A204.1 (cell line): ENCODE data around the gene PCDHB3.
"Not testable (repeated sequence)": the region's sequence is repeated elsewhere in the genome, so short reads cannot be mapped to it uniquely, and the experiment has no call there.

Experiments used
- FAIRE-seq: peaks from 2 replicates; lab custom pipeline; 2012; peaks lifted over from hg19 to GRCh38; lab: Jason Lieb, UNC

PCDHB3 gene

DNA sequence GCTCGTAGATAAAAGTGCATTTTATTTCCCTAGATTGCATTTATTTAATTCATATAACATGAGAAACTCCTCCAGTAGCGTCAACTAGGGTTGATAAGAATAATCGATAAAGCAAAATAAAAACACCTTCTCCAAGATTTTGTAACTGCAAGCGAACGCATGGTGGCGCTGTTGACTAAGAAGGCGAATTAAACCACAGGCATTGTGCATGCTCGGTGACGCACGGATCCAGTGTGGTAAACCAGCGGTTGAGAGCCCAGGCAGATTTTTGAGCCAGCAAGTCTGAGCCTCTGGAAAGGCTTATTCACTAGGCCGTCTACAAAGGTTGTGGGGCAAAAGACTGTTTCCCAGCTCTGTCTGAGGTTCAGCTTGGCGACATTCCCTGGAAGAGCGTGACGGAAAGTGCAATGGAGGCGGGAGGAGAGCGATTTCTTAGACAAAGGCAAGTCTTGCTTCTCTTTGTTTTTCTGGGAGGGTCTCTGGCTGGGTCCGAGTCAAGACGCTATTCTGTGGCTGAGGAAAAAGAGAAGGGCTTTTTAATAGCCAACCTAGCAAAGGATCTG, at the start of gene PCDHB3:
TSS of gene PCDHB3 (plus strand) at position 231 of the 563 bp plus-strand sequence. CDS start at position 408, 177 bp downstream.
- no peak for FAIRE-seq

DNA sequence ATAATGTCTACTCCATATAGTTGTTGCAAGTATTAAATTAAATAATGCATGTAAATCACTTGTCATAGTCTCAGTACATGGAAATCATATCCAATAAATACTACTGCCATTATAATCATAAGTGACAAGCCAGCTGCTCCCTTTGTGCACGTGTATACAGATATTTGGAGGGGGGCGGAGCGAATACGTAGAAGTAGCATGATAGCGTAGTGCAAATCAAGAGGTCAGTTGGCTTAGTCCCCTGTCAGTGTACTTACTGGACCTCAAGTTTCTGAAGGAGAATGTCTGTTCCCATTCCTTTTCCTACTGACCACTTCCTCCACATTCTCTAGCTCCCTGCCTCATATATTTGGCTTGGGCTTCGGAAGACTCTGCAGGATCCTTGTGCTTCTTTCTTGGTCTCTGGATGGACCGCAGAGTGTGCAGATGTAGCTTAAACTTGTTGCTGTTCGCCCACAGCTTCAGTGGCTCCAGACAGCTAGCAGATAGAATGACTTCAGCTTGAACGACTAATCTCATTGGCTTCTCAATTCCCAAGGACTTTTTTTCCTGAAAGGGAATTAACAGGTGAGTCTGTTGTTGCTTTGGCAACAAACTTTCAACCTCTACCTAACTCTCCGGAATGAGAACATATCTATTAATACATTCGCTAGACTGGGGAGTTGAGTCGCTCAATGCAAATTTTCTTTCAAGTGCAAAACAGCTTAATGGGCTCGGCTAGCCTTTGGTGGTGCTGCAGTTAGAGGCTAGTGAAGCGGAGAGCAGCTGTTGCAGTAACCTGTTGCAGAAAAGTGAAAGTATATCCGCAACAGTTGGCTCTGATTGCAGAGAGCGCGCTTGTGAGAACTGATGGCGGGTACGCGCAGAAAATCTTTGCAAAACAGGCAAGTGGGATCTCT, 49.4 kb upstream of the PCDHB3 start, which contains the start of gene PCDHB1:
TSS of gene PCDHB1 (plus strand) at position 753 of the 899 bp plus-strand sequence. CDS start at position 850, 97 bp downstream.
- FAIRE-seq: no peak

DNA sequence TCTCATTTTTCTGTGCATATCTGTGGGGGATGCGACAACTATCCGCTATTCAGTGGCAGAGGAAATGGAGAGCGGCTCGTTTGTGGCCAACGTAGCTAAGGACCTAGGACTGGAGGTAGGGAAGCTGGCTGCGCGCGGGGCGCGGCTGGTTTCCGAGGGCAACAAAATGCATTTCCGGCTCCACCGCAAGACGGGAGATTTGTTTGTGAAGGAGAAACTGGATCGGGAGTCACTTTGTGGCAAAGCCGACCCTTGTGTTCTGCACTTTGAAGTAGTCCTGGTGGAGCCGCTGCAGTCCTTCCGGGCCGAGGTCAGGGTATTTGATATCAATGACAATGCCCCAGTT, 48.8 kb upstream of the PCDHB3 start:
- no peak for FAIRE-seq

DNA sequence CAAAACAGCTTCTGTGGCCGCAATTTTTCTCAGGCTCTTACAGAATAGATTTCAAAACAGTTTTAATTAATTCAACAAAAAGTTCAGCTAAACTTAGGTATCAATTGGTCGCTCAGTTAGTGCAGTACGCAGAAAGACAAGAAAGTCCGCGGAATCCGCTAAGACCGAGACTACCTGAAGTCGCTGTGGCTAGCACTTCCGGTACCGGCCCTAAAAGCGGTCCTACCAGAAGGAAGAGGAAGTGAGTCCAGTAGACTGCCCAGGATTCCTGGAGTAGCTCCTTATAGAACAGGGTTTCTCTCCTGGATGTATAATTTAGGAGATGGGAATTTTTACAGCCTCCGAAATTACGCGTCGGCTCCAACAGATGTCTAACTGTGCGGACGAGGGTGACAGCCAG, 22.4 kb upstream of the PCDHB3 start:
- no peak for FAIRE-seq

DNA sequence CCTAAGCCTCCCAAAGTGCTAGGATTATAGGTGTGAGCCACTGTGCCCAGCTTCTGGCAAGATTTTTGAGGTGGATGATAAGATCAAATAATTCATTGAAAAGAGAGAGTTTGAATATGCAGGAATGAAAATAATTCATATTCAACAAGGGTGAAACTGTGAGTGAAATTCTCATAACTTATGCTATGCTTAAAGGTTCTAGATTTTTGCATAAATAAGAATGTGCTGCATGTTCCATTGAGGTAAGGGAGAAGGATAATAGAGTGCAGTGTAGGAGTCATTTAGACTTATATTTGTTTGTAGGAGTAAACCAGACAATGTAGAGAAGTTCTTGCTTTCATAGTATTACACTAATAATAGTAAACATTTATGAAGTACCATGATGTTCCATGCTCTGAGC, 18.0 kb upstream of the PCDHB3 start:
- FAIRE-seq: no peak

DNA sequence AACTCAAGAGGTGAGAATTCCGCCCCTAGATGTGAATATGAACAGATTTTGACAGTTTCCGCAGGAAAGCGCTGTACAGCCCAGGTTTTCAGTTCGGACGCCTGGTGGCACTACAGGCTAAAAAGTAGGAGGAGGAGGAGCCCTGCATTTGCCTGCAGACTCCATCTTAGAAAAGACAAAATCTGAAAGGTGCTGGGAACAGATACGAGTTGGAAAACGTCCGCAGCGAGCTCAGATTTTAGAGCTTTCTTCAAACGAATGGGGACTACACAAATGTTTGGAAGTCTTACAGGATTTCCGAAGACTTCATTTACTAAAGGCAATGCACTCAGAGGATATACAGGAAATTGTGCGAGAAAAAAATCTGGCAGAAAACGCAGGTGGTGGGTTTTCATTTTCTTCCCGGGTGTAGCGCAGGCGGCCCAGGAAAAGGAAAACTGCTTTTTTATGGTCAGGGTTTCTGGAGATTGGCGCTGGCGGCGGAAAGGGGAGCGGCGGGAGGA, 15.7 kb upstream of the PCDHB3 start:
- FAIRE-seq: peak; percentile 89

DNA sequence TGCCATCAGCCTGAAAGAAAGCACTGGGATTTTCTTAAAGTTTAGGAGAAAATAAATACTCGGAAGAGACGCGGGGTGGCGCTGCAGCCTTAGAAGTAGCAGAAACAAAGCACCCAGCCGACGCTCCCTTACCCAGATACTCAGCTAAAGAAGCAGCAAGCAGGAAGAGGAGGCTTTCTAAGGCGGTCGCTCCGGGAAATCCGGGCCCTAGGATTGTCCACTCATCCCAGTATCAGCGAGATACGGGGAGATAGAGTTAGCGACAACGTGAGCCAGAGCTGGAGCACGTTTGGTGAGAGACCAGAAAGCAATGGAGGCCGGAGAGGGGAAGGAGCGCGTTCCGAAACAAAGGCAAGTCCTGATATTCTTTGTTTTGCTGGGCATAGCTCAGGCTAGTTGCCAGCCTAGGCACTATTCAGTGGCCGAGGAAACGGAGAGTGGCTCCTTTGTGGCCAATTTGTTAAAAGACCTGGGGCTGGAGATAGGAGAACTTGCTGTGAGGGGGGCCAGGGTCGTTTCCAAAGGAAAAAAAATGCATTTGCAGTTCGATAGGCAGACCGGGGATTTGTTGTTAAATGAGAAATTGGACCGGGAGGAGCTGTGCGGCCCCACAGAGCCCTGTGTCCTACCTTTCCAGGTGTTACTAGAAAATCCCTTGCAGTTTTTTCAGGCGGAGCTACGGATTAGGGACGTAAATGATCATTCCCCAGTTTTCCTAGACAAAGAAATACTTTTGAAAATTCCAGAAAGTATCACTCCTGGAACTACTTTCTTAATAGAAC, 5.6 kb upstream of the PCDHB3 start, which contains the start of gene PCDHB2:
TSS of gene PCDHB2 (plus strand) at position 135 of the 782 bp plus-strand sequence. CDS start at position 311, 176 bp downstream.
- FAIRE-seq: peak; percentile 98

DNA sequence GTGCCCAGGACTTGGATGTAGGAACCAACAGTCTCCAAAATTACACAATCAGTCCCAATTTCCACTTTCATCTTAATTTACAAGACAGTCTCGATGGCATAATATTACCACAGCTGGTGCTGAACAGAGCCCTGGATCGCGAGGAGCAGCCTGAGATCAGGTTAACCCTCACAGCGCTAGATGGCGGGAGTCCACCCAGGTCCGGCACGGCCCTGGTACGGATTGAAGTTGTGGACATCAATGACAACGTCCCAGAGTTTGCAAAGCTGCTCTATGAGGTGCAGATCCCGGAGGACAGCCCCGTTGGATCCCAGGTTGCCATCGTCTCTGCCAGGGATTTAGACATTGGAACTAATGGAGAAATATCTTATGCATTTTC, 5.0 kb upstream of the PCDHB3 start:
- no peak for FAIRE-seq

DNA sequence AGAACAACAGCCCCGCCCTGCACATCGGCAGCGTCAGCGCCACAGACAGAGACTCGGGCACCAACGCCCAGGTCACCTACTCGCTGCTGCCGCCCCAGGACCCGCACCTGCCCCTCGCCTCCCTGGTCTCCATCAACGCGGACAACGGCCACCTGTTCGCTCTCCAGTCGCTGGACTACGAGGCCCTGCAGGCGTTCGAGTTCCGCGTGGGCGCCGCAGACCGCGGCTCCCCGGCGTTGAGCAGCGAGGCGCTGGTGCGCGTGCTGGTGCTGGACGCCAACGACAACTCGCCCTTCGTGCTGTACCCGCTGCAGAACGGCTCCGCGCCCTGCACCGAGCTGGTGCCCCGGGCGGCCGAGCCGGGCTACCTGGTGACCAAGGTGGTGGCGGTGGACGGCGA, 4.1 kb upstream of the PCDHB3 start:
- FAIRE-seq: not testable (repeated sequence)

DNA sequence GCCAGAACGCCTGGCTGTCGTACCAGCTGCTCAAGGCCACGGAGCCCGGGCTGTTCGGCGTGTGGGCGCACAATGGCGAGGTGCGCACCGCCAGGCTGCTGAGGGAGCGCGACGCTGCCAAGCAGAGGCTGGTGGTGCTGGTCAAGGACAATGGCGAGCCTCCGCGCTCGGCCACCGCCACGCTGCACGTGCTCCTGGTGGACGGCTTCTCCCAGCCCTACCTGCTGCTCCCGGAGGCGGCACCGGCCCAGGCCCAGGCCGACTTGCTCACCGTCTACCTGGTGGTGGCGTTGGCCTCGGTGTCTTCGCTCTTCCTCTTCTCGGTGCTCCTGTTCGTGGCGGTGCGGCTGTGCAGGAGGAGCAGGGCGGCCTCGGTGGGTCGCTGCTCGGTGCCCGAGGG, 3.7 kb upstream of the PCDHB3 start:
- not testable (repeated sequence) for FAIRE-seq

DNA sequence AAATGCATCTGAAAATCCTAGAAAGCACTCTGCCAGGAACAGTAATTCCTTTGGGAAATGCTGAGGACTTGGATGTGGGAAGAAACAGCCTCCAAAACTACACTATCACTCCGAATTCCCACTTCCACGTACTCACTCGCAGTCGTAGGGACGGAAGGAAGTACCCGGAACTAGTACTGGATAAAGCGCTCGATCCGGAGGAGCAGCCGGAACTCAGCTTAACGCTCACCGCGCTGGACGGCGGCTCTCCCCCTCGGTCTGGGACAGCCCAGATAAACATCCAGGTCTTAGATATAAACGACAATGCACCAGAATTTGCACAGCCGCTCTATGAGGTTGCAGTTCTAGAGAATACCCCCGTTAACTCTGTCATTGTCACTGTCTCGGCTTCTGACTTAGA, 786 bp downstream of the PCDHB3 start:
- no peak for FAIRE-seq

DNA sequence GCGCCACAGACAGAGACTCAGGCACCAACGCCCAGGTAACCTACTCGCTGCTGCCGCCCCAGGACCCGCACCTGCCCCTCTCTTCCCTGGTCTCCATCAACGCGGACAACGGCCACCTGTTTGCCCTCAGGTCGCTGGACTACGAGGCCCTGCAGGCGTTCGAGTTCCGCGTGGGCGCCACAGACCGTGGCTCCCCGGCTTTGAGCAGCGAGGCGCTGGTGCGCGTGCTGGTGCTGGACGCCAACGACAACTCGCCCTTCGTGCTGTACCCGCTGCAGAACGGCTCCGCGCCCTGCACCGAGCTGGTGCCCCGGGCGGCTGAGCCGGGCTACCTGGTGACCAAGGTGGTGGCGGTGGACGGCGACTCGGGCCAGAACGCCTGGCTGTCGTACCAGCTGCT, 1.8 kb downstream of the PCDHB3 start:
- FAIRE-seq: not testable (repeated sequence)

DNA sequence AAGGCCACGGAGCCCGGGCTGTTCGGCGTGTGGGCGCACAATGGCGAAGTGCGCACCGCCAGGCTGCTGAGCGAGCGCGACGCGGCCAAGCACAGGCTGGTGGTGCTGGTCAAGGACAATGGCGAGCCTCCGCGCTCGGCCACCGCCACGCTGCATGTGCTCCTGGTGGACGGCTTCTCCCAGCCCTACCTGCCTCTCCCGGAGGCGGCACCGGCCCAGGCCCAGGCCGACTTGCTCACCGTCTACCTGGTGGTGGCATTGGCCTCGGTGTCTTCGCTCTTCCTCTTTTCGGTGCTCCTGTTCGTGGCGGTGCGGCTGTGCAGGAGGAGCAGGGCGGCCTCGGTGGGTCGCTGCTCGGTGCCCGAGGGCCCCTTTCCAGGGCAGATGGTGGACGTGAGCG, 2.2 kb downstream of the PCDHB3 start:
- not testable (repeated sequence) for FAIRE-seq

DNA sequence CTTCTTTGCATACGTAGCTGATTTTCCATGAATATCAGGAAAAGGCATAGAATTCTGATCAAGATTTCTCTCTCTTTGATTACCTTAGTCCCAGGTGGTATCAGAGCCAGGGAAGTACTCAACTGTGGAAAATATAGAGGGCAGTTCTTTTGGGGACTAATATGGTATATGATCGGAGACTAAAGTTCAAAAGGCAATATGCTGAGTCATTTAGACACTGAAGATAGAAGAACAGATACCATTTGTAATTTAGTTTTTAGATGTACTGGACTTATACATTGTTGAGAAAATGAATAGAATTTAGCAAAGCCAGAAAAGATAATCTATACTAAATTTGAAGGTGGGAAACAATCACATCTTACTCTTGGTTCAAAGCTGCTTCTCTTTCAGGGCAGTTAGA, 5.1 kb downstream of the PCDHB3 start:
- no peak for FAIRE-seq

DNA sequence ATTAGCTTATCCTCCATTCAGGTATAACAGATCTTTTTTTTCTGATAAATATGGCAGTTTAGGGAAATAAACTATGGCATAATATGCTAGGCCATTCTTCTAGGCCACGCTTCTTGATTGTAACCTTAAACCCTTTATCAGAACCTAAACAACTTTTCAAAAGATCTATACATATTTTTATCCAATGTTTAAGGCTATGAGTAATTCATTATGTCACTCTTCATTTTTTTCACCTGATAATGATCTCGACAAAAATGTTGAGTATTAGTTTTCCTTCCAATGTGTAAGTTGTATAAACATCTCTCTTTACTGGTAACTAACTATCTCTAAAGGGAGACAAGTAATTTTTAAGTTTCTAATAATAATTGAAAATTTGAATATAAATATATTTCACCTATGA, 19.0 kb downstream of the PCDHB3 start:
- FAIRE-seq: no peak

DNA sequence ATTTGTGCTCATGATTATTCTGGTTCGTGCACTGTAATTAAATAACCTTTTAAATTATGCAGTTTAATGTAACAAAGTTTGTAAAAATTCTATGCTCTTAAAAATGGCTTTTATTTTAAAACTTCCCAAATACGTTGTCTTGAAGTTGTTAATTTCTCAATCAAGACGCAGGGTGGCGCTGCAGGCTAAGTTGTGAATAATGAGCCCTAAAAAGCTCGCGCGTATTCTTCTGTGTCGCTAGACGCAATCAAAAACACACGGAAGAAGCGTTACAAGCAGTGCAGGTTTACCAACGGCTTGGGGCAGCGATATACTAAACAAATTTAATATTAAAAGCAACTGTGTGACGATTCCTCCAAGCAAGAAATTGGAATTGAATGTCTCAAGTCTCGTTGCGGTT, 21.3 kb downstream of the PCDHB3 start, which contains the start of gene PCDHB4:
TSS of gene PCDHB4 (plus strand) at position 256 of the 400 bp plus-strand sequence. CDS start 181 bp downstream, outside the sequence.
- FAIRE-seq: no peak

DNA sequence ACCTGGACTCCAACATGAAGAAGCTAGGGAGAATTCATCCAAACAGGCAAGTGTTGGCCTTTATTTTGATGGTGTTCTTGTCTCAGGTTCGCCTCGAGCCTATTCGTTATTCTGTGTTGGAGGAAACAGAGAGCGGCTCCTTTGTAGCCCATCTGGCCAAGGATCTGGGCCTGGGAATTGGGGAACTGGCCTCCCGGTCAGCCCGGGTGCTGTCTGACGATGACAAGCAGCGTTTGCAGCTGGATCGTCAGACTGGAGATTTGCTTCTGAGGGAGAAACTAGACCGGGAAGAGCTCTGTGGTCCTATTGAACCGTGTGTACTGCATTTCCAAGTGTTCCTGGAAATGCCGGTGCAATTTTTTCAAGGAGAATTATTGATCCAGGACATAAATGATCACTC, 21.7 kb downstream of the PCDHB3 start:
- FAIRE-seq: no peak

DNA sequence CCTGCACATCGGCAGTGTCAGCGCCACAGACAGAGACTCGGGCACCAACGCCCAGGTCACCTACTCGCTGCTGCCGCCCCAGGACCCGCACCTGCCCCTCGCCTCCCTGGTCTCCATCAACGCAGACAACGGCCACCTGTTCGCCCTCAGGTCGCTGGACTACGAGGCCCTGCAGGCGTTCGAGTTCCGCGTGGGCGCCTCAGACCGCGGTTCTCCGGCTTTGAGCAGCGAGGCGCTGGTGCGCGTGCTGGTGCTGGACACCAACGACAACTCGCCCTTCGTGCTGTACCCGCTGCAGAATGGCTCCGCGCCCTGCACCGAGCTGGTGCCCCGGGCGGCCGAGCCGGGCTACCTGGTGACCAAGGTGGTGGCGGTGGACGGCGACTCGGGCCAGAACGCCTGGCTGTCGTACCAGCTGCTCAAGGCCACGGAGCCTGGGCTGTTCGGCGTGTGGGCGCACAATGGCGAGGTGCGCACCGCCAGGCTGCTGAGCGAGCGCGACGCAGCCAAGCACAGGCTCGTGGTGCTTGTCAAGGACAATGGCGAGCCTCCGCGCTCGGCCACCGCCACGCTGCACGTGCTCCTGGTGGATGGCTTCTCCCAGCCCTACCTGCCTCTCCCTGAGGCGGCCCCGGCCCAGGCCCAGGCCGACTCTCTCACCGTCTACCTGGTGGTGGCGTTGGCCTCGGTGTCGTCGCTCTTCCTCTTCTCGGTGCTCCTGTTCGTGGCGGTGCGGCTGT, 23.3 kb downstream of the PCDHB3 start:
- FAIRE-seq: not testable (repeated sequence)

DNA sequence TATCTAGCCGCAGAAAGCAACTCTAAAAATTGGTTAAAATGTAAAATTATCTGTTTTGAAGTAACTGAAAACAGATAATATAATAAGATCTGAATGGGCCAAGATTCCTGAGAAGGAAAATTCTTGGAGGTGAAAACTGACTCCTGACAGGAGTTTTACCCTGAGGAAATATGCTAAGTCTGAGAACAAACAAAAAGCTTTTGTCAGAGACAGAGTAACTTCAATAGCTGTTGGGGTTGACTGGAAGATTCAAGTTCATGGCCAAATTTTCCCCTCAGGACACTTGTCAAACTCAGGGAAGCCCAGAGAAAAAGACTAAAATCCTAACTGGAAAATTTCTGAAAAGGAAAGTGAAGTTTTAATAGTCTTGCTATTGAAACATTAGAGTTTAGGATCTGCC, 27.0 kb downstream of the PCDHB3 start:
- no peak for FAIRE-seq

DNA sequence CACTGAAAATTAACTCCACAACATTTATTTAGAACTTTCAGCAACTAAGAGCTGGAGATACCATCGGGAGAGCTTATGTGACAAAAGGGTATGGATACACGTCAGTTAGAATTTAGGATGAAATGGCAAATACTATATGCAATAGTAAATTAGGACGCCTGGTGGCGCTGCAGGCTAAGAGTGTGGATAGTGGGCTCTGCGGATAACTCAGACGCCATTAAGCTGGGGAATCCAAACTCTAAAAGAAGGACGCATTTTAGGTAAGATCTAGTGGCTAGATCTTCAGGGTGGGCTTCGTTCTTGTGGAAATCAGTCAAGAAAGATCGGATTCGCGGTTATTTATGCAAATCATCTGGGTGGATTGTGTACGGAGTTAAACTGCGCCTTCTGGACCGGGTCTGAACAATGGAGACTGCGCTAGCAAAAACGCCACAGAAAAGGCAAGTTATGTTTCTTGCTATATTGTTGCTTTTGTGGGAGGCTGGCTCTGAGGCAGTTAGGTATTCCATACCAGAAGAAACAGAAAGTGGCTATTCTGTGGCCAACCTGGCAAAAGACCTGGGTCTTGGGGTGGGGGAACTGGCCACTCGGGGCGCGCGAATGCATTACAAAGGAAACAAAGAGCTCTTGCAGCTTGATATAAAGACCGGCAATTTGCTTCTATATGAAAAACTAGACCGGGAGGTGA, 34.9 kb downstream of the PCDHB3 start, which contains the start of gene PCDHB5:
TSS of gene PCDHB5 (plus strand) at position 177 of the 688 bp plus-strand sequence. CDS start at position 406, 229 bp downstream.
- peak; percentile 92 for FAIRE-seq

DNA sequence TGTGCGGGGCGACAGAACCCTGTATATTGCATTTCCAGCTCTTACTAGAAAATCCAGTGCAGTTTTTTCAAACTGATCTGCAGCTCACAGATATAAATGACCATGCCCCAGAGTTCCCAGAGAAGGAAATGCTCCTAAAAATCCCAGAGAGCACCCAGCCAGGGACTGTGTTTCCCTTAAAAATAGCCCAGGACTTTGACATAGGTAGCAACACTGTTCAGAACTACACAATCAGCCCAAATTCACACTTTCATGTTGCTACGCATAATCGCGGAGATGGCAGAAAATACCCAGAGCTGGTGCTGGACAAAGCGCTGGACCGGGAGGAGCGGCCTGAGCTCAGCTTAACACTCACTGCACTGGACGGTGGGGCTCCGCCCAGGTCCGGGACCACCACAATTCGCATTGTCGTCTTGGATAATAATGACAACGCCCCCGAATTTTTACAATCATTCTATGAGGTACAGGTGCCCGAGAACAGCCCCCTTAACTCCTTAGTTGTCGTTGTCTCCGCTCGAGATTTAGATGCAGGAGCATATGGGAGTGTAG, 35.5 kb downstream of the PCDHB3 start:
- no peak for FAIRE-seq
